ENCODE data around the gene BAZ1B.
"Not testable (repeated sequence)": the region's sequence is repeated elsewhere in the genome, so short reads cannot be mapped to it uniquely, and the experiment has no call there.

Gene BAZ1B

GRCh38 chr7:73522105-73522872 lies at the start of gene BAZ1B:
BAZ1B (minus strand) TSS chr7:73522293; CDS start chr7:73521933, 360 bp downstream.
- DNase-seq = peak; percentile 97

GRCh38 chr7:73570977-73571376 lies 48.9 kb upstream of the BAZ1B start:
- no peak for DNase-seq

GRCh38 chr7:73570521-73570920 lies 48.4 kb upstream of the BAZ1B start:
- DNase-seq = no peak

GRCh38 chr7:73569042-73569608 lies 47.0 kb upstream of the BAZ1B start:
- DNase-seq = no peak

- no peak for DNase-seq
Observed at GRCh38 chr7:73567846-73568685, 46.0 kb upstream of the BAZ1B start.

GRCh38 chr7:73567140-73567539 lies 45.0 kb upstream of the BAZ1B start:
- no peak for DNase-seq

GRCh38 chr7:73566431-73566830 lies 44.3 kb upstream of the BAZ1B start:
- not testable (repeated sequence) for DNase-seq

- no peak for DNase-seq
Observed at GRCh38 chr7:73565675-73566340, 43.7 kb upstream of the BAZ1B start.

- no peak for DNase-seq
Observed at GRCh38 chr7:73560109-73560835, 38.2 kb upstream of the BAZ1B start.

GRCh38 chr7:73557397-73558257 lies 35.5 kb upstream of the BAZ1B start, which contains the start of gene BCL7B:
BCL7B (minus strand) TSS chr7:73557690; CDS start chr7:73557578, 112 bp downstream.
- DNase-seq = peak; percentile 77 to 81

- peak; percentile 90 to 94 for DNase-seq
Observed at GRCh38 chr7:73557108-73557396, 35.0 kb upstream of the BAZ1B start.

- DNase-seq = no peak
Observed at GRCh38 chr7:73556208-73557107, 34.4 kb upstream of the BAZ1B start.

- no peak for DNase-seq
Observed at GRCh38 chr7:73555411-73555982, 33.4 kb upstream of the BAZ1B start.

GRCh38 chr7:73550093-73550492 lies 28.0 kb upstream of the BAZ1B start:
- DNase-seq = not testable (repeated sequence)

- no peak for DNase-seq
Observed at GRCh38 chr7:73549176-73549575, 27.1 kb upstream of the BAZ1B start.

- no peak for DNase-seq
Observed at GRCh38 chr7:73547841-73548240, 25.7 kb upstream of the BAZ1B start.

GRCh38 chr7:73544678-73545077 lies 22.6 kb upstream of the BAZ1B start:
- DNase-seq = no peak

GRCh38 chr7:73541722-73542121 lies 19.6 kb upstream of the BAZ1B start:
- no peak for DNase-seq

GRCh38 chr7:73539709-73540108 lies 17.6 kb upstream of the BAZ1B start:
- DNase-seq = no peak

- not testable (repeated sequence) for DNase-seq
Observed at GRCh38 chr7:73538510-73538909, 16.4 kb upstream of the BAZ1B start.
